Neuronal stem cell (in vitro differentiated cells): ENCODE results near the gene C16orf78.

Source experiments
- DNase-seq: peaks from one replicate; pipeline ENCODE4 v3.0.0-alpha.2; 2013; ENCODE audit warnings: low spot score
- H2AFZ ChIP-seq: one replicate; pipeline ENCODE4 v1.6.1; 2013; ENCODE audit warnings: mild to moderate bottlenecking, low read length, inconsistent platforms
- H2AK5ac ChIP-seq: 2 replicates; pipeline ENCODE4 v1.6.1; 2013; ENCODE audit warnings: low read depth, mild to moderate bottlenecking, inconsistent platforms, low read length, moderate library complexity, mixed read lengths
- H2BK120ac ChIP-seq: 2 replicates; pipeline ENCODE4 v1.6.1; 2013; ENCODE audit warnings: low read depth, mild to moderate bottlenecking, inconsistent platforms, low read length, moderate library complexity, mixed read lengths
- H2BK12ac ChIP-seq: one replicate; pipeline ENCODE4 v1.6.1; 2013; ENCODE audit warnings: low read length, inconsistent platforms
- H2BK15ac ChIP-seq: 2 replicates; pipeline ENCODE4 v1.6.1; 2013; ENCODE audit warnings: mild to moderate bottlenecking, low read length, inconsistent platforms, mixed read lengths
- H2BK5ac ChIP-seq: one replicate; pipeline ENCODE4 v1.6.1; 2013; ENCODE audit warnings: inconsistent platforms, mild to moderate bottlenecking, low read length, moderate library complexity
- H3K14ac ChIP-seq: one replicate; pipeline ENCODE4 v1.6.1; 2013; ENCODE audit warnings: low read length, inconsistent platforms
- H3K18ac ChIP-seq: 2 replicates; pipeline ENCODE4 v1.6.1; 2013; ENCODE audit warnings: low read length, inconsistent platforms
- H3K23ac ChIP-seq: 2 replicates; pipeline ENCODE4 v1.6.1; 2013; ENCODE audit warnings: low read depth, mild to moderate bottlenecking, mixed read lengths, low read length, inconsistent platforms; ENCODE audit not compliant: poor library complexity
- H3K27ac ChIP-seq: replicated peaks from 3 replicates; pipeline ENCODE4 v1.5.1; 2013; ENCODE audit warnings: low read length, inconsistent platforms
- H3K27me3 ChIP-seq, 3 experiments: 2 replicates each; pipeline ENCODE4 v1.6.1; 2013; ENCODE audit warnings: low read length in 3 of 3, mild to moderate bottlenecking in 2 of 3, inconsistent platforms in 1 of 3, low read depth in 1 of 3, mixed read lengths in 1 of 3, moderate library complexity in 1 of 3; ENCODE audit not compliant: control insufficient read depth in 3 of 3, insufficient read depth in 3 of 3
- H3K36me3 ChIP-seq, 2 donors: replicated peaks in 1 of 2; 2 replicates each; pipeline ENCODE4 v1.6.1; 2013; ENCODE audit warnings: low read length in 2 of 2; ENCODE audit not compliant: control insufficient read depth in 2 of 2, insufficient read depth in 2 of 2
- H3K4ac ChIP-seq: 2 replicates; pipeline ENCODE4 v1.6.1; 2013; ENCODE audit warnings: inconsistent platforms, mild to moderate bottlenecking, low read length, moderate library complexity
- H3K4me1 ChIP-seq, 2 donors: 1 replicate in 1 of 2; 2 replicates in 1 of 2; pipeline ENCODE4 v1.6.1; 2013; ENCODE audit warnings: low read length in 2 of 2, low read depth in 1 of 2; ENCODE audit not compliant: control insufficient read depth in 2 of 2, insufficient read depth in 1 of 2
- H3K4me2 ChIP-seq: one replicate; pipeline ENCODE4 v1.6.1; 2013; ENCODE audit warnings: mild to moderate bottlenecking, low read length, inconsistent platforms; ENCODE audit not compliant: insufficient read depth, poor library complexity, severe bottlenecking
- H3K4me3 ChIP-seq, 2 donors: 2 replicates each; pipeline ENCODE4 v1.5.1; 2013; ENCODE audit warnings: low read length in 2 of 2, mild to moderate bottlenecking in 2 of 2, inconsistent platforms in 1 of 2, moderate library complexity in 1 of 2
- H3K79me1 ChIP-seq: one replicate; pipeline ENCODE4 v1.6.1; 2013; ENCODE audit warnings: low read depth, mild to moderate bottlenecking, inconsistent platforms, low read length, moderate library complexity
- H3K9ac ChIP-seq: one replicate; pipeline ENCODE4 v1.6.1; 2013; ENCODE audit warnings: mild to moderate bottlenecking, low read depth, low read length, inconsistent platforms; ENCODE audit not compliant: poor library complexity
- H3K9me3 ChIP-seq, 2 donors: replicated peaks in 1 of 2; 2 replicates each; pipeline versions ENCODE3 to v1.6.1; 2013; ENCODE audit warnings: low read length in 2 of 2, mild to moderate bottlenecking in 2 of 2, inconsistent platforms in 1 of 2, low read depth in 1 of 2, mixed read lengths in 1 of 2, moderate library complexity in 1 of 2; ENCODE audit not compliant: control insufficient read depth in 2 of 2, insufficient read depth in 1 of 2
- H4K8ac ChIP-seq: one replicate; pipeline ENCODE4 v1.6.1; 2013; ENCODE audit warnings: low read depth, mild to moderate bottlenecking, inconsistent platforms, low read length, moderate library complexity
- H4K91ac ChIP-seq: one replicate; pipeline ENCODE4 v1.6.1; 2013; ENCODE audit warnings: low read length, low read depth, mild to moderate bottlenecking, inconsistent platforms; ENCODE audit not compliant: poor library complexity
- WGBS, 2 donors: extraction: QIAGEN DNeasy Blood & Tissue Kit; methylation state at CpG; one replicate each; pipeline ENCODE4 v1.1.7; 2013; ENCODE audit warnings: missing lambda C conversion rate in 2 of 2, mixed read lengths in 1 of 2; ENCODE audit not compliant: insufficient read length in 2 of 2, insufficient replicate concordance in 1 of 2; ENCODE audit errors: extremely low coverage in 2 of 2; 5-methylcytosine and 5-hydroxymethylcytosine counted together

C16orf78 gene

DNA sequence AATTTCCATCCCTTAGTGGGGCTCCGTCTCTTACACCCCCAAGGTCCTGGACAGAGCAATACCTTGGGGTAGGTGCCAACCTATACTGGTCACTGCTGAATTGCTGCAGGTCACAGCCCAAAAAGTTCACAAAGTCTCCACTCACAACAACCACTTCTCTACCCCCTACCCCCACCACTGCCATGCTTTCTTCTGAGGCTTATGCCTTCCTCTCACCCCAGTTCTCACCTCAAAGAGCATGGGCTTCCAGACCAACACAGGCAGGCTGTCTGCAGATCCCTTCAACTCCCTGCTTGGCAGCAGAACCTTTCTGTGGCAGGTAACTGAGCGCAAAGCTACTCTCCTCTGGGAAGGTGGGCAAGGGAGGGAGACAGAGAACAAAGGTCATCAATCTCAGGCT, 35.5 kb downstream of the C16orf78 start:
- DNase-seq = no peak
- no peak overlapping the region for H4K91ac ChIP-seq
- H2BK12ac ChIP-seq = peak overlapping the region; percentile 47
- H3K79me1 ChIP-seq = no peaks in the 10 kb centered on the region
- H3K14ac ChIP-seq = no peak overlapping the region
- no peak overlapping the region for H2AFZ ChIP-seq
- no peaks in the 10 kb centered on the region for H3K36me3 ChIP-seq
- no peak overlapping the region for H2BK5ac ChIP-seq
- no peak overlapping the region for H3K23ac ChIP-seq
- no peak overlapping the region for H3K4me2 ChIP-seq
- H3K9me3 ChIP-seq = no peaks in the 10 kb centered on the region
- no peak overlapping the region for H2AK5ac ChIP-seq
- H3K4me1 ChIP-seq = peaks cover 2 to 3% of the 10 kb centered on the region in 2 donors
- H3K27me3 ChIP-seq = peaks cover 0 to 15% (median 2%) of the 10 kb centered on the region in 3 experiments
- H3K27ac ChIP-seq = no peak overlapping the region
- H2BK120ac ChIP-seq = no peak overlapping the region
- no peak overlapping the region for H3K4me3 ChIP-seq
- no CpG with 5 or more reads among the region's 2 CpGs for WGBS, 2 donors
- H4K8ac ChIP-seq = no peak overlapping the region
- no peak overlapping the region for H3K9ac ChIP-seq
- no peak overlapping the region for H3K18ac ChIP-seq
- H2BK15ac ChIP-seq = no peak overlapping the region
- no peak overlapping the region for H3K4ac ChIP-seq

DNA sequence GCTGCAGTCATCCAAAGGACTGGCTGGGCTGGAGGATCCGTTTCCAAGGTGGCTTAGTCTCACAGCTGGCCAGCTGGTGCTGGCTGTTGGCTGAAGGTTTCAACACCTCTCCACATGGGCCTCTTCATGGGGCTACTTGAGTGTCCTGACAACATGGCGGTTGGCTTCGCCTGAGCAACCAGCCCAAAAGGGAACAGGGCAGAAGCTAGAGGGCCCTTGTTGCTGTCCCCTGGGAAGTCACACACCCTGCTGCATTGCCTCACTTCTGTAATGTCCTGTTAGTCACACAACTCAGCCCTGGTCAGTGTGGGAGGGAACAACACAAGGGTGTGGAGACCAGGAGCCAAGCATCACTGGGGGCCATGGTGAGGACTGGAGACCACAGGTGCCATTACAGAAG, 36.6 kb downstream of the C16orf78 start:
- Histone ChIP-seq H3K9ac (no peak overlapping the region), H4K8ac (no peak overlapping the region), H2AK5ac (peak overlapping the region; percentile 11), H3K18ac (peak overlapping the region; percentile 25), H2BK15ac (no peak overlapping the region), H3K14ac (no peak overlapping the region), H3K23ac (no peak overlapping the region), H3K4me3 (no peak overlapping the region), H3K4me2 (no peak overlapping the region), H2BK120ac (no peak overlapping the region), H2AFZ (no peak overlapping the region), H3K27ac (no peak overlapping the region), H3K9me3 (no peaks in the 10 kb centered on the region), H3K4ac (no peak overlapping the region), H2BK12ac (no peak overlapping the region), H3K4me1 (peaks cover 2 to 3% of the 10 kb centered on the region in 2 donors), H3K36me3 (no peaks in the 10 kb centered on the region), H2BK5ac (no peak overlapping the region), H4K91ac (no peak overlapping the region), H3K79me1 (no peaks in the 10 kb centered on the region), H3K27me3 (peaks cover 0 to 15% (median 2%) of the 10 kb centered on the region in 3 experiments)
- no CpG with 5 or more reads among the region's 3 CpGs for WGBS, 2 donors
- no peak for DNase-seq

- Histone ChIP-seq H2BK5ac (no peak overlapping the region), H3K4me1 (peaks cover 2 to 6% of the 10 kb centered on the region in 2 donors)
Observed at GRCh38 chr16:49411121-49411970, 37.7 kb downstream of the C16orf78 start.

GRCh38 chr16:49414671-49415070, 41.1 kb downstream of the C16orf78 start:
- H2AK5ac ChIP-seq = no peak overlapping the region
- no CpG with 5 or more reads among the region's 15 CpGs for WGBS, 2 donors
- H3K4ac ChIP-seq = no peak overlapping the region
- H3K4me2 ChIP-seq = no peak overlapping the region
- H3K23ac ChIP-seq = no peak overlapping the region
- no peak overlapping the region for H3K9ac ChIP-seq
- no peaks in the 10 kb centered on the region for H3K9me3 ChIP-seq
- no peaks in the 10 kb centered on the region for H3K79me1 ChIP-seq
- H2BK15ac ChIP-seq = no peak overlapping the region
- no peak overlapping the region for H3K27ac ChIP-seq
- no peak overlapping the region for H2BK12ac ChIP-seq
- DNase-seq = no peak
- no peak overlapping the region for H4K8ac ChIP-seq
- H4K91ac ChIP-seq = no peak overlapping the region
- H3K4me3 ChIP-seq = no peak overlapping the region
- no peak overlapping the region for H2AFZ ChIP-seq
- H2BK5ac ChIP-seq = no peak overlapping the region
- peaks cover 4 to 10% of the 10 kb centered on the region in 2 donors for H3K4me1 ChIP-seq
- no peaks in the 10 kb centered on the region for H3K36me3 ChIP-seq
- no peak overlapping the region for H2BK120ac ChIP-seq
- H3K14ac ChIP-seq = no peak overlapping the region
- H3K27me3 ChIP-seq = peaks cover 0 to 27% (median 0%) of the 10 kb centered on the region in 3 experiments
- H3K18ac ChIP-seq = no peak overlapping the region

More at GRCh38 chr16:49411121-49411970, 37.7 kb downstream of the C16orf78 start:
- H3K4ac ChIP-seq = no peak overlapping the region
- H3K9ac ChIP-seq = no peak overlapping the region
- peak overlapping the region; percentile 45 for H3K18ac ChIP-seq
- H2BK12ac ChIP-seq = no peak overlapping the region
- no peaks in the 10 kb centered on the region for H3K79me1 ChIP-seq
- no peak overlapping the region for H2BK120ac ChIP-seq
- no peak for DNase-seq
- peaks cover 0 to 15% (median 2%) of the 10 kb centered on the region in 3 experiments for H3K27me3 ChIP-seq
- no peak overlapping the region for H3K4me2 ChIP-seq
- no peak overlapping the region for H2BK15ac ChIP-seq
- no peak overlapping the region for H3K27ac ChIP-seq
- H4K91ac ChIP-seq = no peak overlapping the region
- no peak overlapping the region for H2AFZ ChIP-seq
- no peaks in the 10 kb centered on the region for H3K9me3 ChIP-seq
- H3K4me3 ChIP-seq = no peak overlapping the region
- H4K8ac ChIP-seq = no peak overlapping the region
- no peak overlapping the region for H3K23ac ChIP-seq
- no CpG with 5 or more reads among the region's 11 CpGs for WGBS, 2 donors
- H2AK5ac ChIP-seq = peak overlapping the region; percentile 45
- peak overlapping the region; percentile 61 for H3K14ac ChIP-seq
- H3K36me3 ChIP-seq = no peaks in the 10 kb centered on the region
